ENCODE measurements around the gene GGNBP2.

DNA sequence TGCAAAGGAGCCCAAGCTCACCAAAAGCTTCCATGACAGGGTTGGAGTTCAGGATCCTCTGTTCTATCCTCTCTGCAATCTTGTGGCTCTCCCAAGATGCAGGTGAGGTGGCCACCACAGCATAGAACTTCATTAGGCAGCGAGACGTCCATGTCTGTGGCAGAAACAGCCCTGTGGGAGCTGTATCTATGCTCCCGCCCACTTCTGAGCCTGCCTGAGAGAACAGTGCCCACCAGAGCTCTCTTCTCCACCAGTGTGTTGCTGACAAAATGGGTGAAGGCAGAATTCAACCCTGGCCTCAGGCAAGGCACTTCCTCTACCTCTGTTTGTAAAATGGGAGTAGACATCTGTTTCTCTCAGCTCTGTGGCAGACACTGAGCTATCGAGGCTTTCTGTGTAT, 28.9 kb upstream of the GGNBP2 start:
- TF ChIP-seq SP1 (IDR thresholded peaks at IDR 0.05): no peak
- no peak for TF ChIP-seq FOXA1 (IDR thresholded peaks at IDR 0.05)
- no peak for TF ChIP-seq HDGF (IDR thresholded peaks at IDR 0.05; ENCODE audit: borderline replicate concordance)
- TF ChIP-seq FOXK2 (IDR thresholded peaks at IDR 0.05): no peak
- TF ChIP-seq NFRKB (IDR thresholded peaks at IDR 0.05): no peak
- no peak for TF ChIP-seq BHLHE40 (IDR thresholded peaks at IDR 0.05; ENCODE audit: borderline replicate concordance)
- no peak for TF ChIP-seq FOXM1 (IDR thresholded peaks at IDR 0.05; ENCODE audit: borderline replicate concordance)
- no peak for TF ChIP-seq SUZ12 (IDR thresholded peaks at IDR 0.05)
- no peak for TF ChIP-seq L3MBTL2 (conservative IDR thresholded peaks at IDR 0.05)
- no peak for TF ChIP-seq ZNF384 (IDR thresholded peaks at IDR 0.05)
- TF ChIP-seq, protein P1, sequence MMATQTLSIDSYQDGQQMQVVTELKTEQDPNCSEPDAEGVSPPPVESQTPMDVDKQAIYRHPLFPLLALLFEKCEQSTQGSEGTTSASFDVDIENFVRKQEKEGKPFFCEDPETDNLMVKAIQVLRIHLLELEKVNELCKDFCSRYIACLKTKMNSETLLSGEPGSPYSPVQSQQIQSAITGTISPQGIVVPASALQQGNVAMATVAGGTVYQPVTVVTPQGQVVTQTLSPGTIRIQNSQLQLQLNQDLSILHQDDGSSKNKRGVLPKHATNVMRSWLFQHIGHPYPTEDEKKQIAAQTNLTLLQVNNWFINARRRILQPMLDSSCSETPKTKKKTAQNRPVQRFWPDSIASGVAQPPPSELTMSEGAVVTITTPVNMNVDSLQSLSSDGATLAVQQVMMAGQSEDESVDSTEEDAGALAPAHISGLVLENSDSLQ (IDR thresholded peaks at IDR 0.05): no peak
- TF ChIP-seq ELF4 (IDR thresholded peaks at IDR 0.05): no peak
- no peak for TF ChIP-seq TARDBP (IDR thresholded peaks at IDR 0.05)

All from HEK293T (cell line).